Activated T-helper 1 cell treated with anti-CD3 and anti-CD28 coated beads, Interleukin-2, amount 50 U/mL, for 16 hours (primary cell): Measurements from ENCODE around the gene GRB10.

ENCODE experiments used
- DNase-seq, 2 donors: peaks; one replicate each; pipeline ENCODE4 v3.0.0-alpha.2; 2020; ENCODE audit warnings: low read depth in 1 of 2, low spot score in 1 of 2

Gene GRB10

GRCh38 chr7:50721661-50722259 lies 60.9 kb downstream of the GRB10 start:
- no peak for DNase-seq

- no peak for DNase-seq
Observed at GRCh38 chr7:50721160-50721559, 61.5 kb downstream of the GRB10 start.

GRCh38 chr7:50720295-50720694 lies 62.4 kb downstream of the GRB10 start:
- no peak for DNase-seq

- DNase-seq = no peak
Observed at GRCh38 chr7:50718876-50719275, 63.8 kb downstream of the GRB10 start.

GRCh38 chr7:50718311-50718710 lies 64.4 kb downstream of the GRB10 start:
- DNase-seq = no peak

- no peak for DNase-seq
Observed at GRCh38 chr7:50717181-50717580, 65.5 kb downstream of the GRB10 start.

GRCh38 chr7:50714857-50715256 lies 67.8 kb downstream of the GRB10 start:
- no peak for DNase-seq

GRCh38 chr7:50713123-50713965 lies 69.4 kb downstream of the GRB10 start:
- DNase-seq = no peak

- DNase-seq = no peak
Observed at GRCh38 chr7:50712252-50713122, 70.2 kb downstream of the GRB10 start.

- no peak for DNase-seq
Observed at GRCh38 chr7:50711271-50712175, 71.2 kb downstream of the GRB10 start.

GRCh38 chr7:50710441-50711154 lies 72.1 kb downstream of the GRB10 start:
- no peak for DNase-seq

GRCh38 chr7:50709151-50709550 lies 73.5 kb downstream of the GRB10 start:
- DNase-seq = no peak

- DNase-seq = no peak
Observed at GRCh38 chr7:50707236-50708006, 75.3 kb downstream of the GRB10 start.

- no peak for DNase-seq
Observed at GRCh38 chr7:50706469-50706937, 76.2 kb downstream of the GRB10 start.

- no peak for DNase-seq
Observed at GRCh38 chr7:50704844-50705243, 77.9 kb downstream of the GRB10 start.

GRCh38 chr7:50703654-50704053 lies 79.0 kb downstream of the GRB10 start:
- no peak for DNase-seq

- no peak for DNase-seq
Observed at GRCh38 chr7:50699143-50699542, 83.6 kb downstream of the GRB10 start.

- no peak for DNase-seq
Observed at GRCh38 chr7:50697748-50698147, 84.9 kb downstream of the GRB10 start.
